A549 (cell line): Measurements from ENCODE around the gene SPIRE1.

Source experiments
- CEBPB ChIP-seq, 2 experiments: fragments of >200 bp in 1 of 2; sonication (Bioruptor Twin) in 1 of 2; formaldehyde crosslinking in 1 of 2; IDR thresholded peaks; 2 replicates each; pipeline ENCODE4 v1.6.1; 2012 to 2016
- CHD4 ChIP-seq: fragments of 200-600 bp; sonication (generic); IDR thresholded peaks from 2 replicates; pipeline ENCODE4 v1.6.1; 2016; ENCODE audit warnings: antibody characterized with exemption, mild to moderate bottlenecking, borderline replicate concordance
- EP300 ChIP-seq, 2 experiments: fragments of >200 bp; sonication (Bioruptor Twin); formaldehyde crosslinking; IDR thresholded peaks; 2 replicates in 1 of 2; 3 replicates in 1 of 2; pipeline ENCODE4 v1.6.1; 2016 to 2017
- MAFK ChIP-seq: fragments of 450-650 bp; IDR thresholded peaks from 2 replicates; pipeline ENCODE4 v1.6.1; 2014; ENCODE audit not compliant: partially characterized antibody
- POLR2A ChIP-seq: IDR thresholded peaks from 2 replicates; pipeline ENCODE4 v1.6.1; 2012; ENCODE audit warnings: mild to moderate bottlenecking, low read length
- SMC3 ChIP-seq: fragments of >200 bp; sonication (Bioruptor Twin); formaldehyde crosslinking; IDR thresholded peaks from 3 replicates; pipeline ENCODE4 v1.6.1; 2018; ENCODE audit warnings: inconsistent platforms
- TF ChIP-seq, protein P1 (sequence below): fragments of >200 bp; sonication (Bioruptor Twin); formaldehyde crosslinking; IDR thresholded peaks from 3 replicates; pipeline ENCODE4 v1.5.1; 2016

DNA sequence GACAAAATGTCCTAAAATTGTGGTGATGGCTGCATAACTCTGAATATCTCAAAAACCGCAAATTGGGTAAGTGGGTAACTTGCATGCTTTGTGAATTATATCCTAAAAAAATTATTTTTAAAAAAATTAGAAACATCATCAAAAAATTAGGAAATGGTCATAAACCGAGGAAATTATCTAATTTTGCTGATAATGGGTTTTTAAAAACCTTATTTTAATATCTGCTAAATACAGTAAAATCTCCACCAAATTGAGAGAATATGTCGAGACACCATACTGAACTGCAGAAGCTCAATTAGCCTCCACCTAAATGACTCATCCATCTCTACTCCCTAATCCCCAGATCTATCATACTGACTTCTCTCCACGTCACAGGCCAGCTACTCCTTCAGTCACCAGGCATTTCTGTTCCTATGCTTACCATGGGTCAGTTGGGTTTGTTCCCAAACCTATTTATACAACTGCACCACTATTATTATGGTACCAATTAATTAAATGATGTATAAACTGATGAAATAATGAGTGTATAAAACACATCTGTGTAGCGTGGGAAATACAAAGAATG is 36.1 kb downstream of the SPIRE1 start:
- TF ChIP-seq SMC3 (no peak), CHD4 (no peak), EP300 (IDR thresholded peaks at IDR 0.05) (no peak), MAFK (no peak), POLR2A (no peak), CEBPB (IDR thresholded peaks at IDR 0.05) (no peak)
- TF ChIP-seq, protein P1, sequence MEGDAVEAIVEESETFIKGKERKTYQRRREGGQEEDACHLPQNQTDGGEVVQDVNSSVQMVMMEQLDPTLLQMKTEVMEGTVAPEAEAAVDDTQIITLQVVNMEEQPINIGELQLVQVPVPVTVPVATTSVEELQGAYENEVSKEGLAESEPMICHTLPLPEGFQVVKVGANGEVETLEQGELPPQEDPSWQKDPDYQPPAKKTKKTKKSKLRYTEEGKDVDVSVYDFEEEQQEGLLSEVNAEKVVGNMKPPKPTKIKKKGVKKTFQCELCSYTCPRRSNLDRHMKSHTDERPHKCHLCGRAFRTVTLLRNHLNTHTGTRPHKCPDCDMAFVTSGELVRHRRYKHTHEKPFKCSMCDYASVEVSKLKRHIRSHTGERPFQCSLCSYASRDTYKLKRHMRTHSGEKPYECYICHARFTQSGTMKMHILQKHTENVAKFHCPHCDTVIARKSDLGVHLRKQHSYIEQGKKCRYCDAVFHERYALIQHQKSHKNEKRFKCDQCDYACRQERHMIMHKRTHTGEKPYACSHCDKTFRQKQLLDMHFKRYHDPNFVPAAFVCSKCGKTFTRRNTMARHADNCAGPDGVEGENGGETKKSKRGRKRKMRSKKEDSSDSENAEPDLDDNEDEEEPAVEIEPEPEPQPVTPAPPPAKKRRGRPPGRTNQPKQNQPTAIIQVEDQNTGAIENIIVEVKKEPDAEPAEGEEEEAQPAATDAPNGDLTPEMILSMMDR = no peak
